DOHH2 (cell line): ENCODE data around the gene KIR3DL1.
"Not testable (repeated sequence)": the region's sequence is repeated elsewhere in the genome, so short reads cannot be mapped to it uniquely, and the experiment has no call there.

Experiments used
- EZH2phosphoT487 ChIP-seq: fragments of 200-600 bp; sonication (generic); IDR thresholded peaks from 2 replicates; pipeline ENCODE4 v1.6.1; 2017; ENCODE audit warnings: borderline replicate concordance, mild to moderate bottlenecking, antibody characterized with exemption, low read length, moderate library complexity, mixed read lengths
- TF ChIP-seq, protein P1 (sequence below): fragments of 200-600 bp; sonication (generic); IDR thresholded peaks from one replicate; pipeline ENCODE4 v1.5.1; 2014; ENCODE audit warnings: antibody characterized with exemption, mild to moderate bottlenecking, low read depth, low read length; ENCODE audit not compliant: poor library complexity, severe bottlenecking

- TF ChIP-seq, protein P1, sequence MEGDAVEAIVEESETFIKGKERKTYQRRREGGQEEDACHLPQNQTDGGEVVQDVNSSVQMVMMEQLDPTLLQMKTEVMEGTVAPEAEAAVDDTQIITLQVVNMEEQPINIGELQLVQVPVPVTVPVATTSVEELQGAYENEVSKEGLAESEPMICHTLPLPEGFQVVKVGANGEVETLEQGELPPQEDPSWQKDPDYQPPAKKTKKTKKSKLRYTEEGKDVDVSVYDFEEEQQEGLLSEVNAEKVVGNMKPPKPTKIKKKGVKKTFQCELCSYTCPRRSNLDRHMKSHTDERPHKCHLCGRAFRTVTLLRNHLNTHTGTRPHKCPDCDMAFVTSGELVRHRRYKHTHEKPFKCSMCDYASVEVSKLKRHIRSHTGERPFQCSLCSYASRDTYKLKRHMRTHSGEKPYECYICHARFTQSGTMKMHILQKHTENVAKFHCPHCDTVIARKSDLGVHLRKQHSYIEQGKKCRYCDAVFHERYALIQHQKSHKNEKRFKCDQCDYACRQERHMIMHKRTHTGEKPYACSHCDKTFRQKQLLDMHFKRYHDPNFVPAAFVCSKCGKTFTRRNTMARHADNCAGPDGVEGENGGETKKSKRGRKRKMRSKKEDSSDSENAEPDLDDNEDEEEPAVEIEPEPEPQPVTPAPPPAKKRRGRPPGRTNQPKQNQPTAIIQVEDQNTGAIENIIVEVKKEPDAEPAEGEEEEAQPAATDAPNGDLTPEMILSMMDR = not testable (repeated sequence)
- not testable (repeated sequence) for TF ChIP-seq EZH2phosphoT487
Measured at GRCh38 chr19:54771018-54771960, 45.0 kb upstream of the KIR3DL1 start.
